IMR-90 (cell line): ENCODE data around the gene KAT6B. TPM values are rescaled to one million over a fixed set of nuclear protein-coding genes. Genes with fewer than 3 reads are reported as not detected.

ENCODE experiments used
- ATAC-seq: fragments of 200-7000 bp; cut with Tn5 transposase; 2 replicates; pipeline ENCODE4 v1.9.1; 2020; ENCODE audit warnings: low read depth, mild to moderate bottlenecking, moderate library complexity
- BruUV-seq: library from RNA; stranded (reverse); fragments of 400-500 nt; replicated peaks from 2 replicates; lab custom pipeline; 2021; lab: Mats Ljungman, UMichigan
- CTCF ChIA-PET: fragments of 300-600 bp; formaldehyde crosslinking; extraction: SDS; loops from one replicate; lab custom pipeline; 2021; ENCODE audit warnings: antibody characterized with exemption; lab: Yijun Ruan, JAX
- POLR2A ChIA-PET: fragments of 300-600 bp; sonication (Branson Sonifier 250); formaldehyde crosslinking; loops from one replicate; lab custom pipeline; 2022; ENCODE audit warnings: antibody characterized with exemption; ENCODE audit not compliant: unreplicated experiment; lab: Charles Lee
- DNase-seq: peaks from one replicate; pipeline ENCODE4 v3.0.0; 2013
- H2AFZ ChIP-seq: replicated peaks from 2 replicates; pipeline ENCODE3; 2013; ENCODE audit warnings: low read length, mild to moderate bottlenecking; ENCODE audit not compliant: poor library complexity
- H2AK5ac ChIP-seq: 2 replicates; pipeline ENCODE4 v1.6.1; 2013; ENCODE audit warnings: low read depth, low read length, inconsistent platforms
- H2AK9ac ChIP-seq: replicated peaks from 2 replicates; pipeline ENCODE3; 2013; ENCODE audit warnings: mild to moderate bottlenecking, low read depth, low read length, moderate library complexity; ENCODE audit not compliant: poor library complexity
- H2BK120ac ChIP-seq: 2 replicates; pipeline ENCODE4 v1.6.1; 2013; ENCODE audit warnings: low read depth, low read length, inconsistent platforms
- H2BK15ac ChIP-seq: 3 replicates; pipeline ENCODE4 v1.6.1; 2013; ENCODE audit warnings: low read depth, low read length, inconsistent platforms
- H2BK20ac ChIP-seq: 2 replicates; pipeline ENCODE4 v1.6.1; 2013; ENCODE audit warnings: low read depth, mild to moderate bottlenecking, inconsistent platforms, low read length, moderate library complexity
- H2BK5ac ChIP-seq: 2 replicates; pipeline ENCODE4 v1.6.1; 2013; ENCODE audit warnings: mild to moderate bottlenecking, low read depth, low read length, inconsistent platforms; ENCODE audit not compliant: poor library complexity, severe bottlenecking
- H3K14ac ChIP-seq: replicated peaks from 2 replicates; pipeline ENCODE4 v1.6.1; 2013; ENCODE audit warnings: low read depth, low read length, inconsistent platforms
- H3K18ac ChIP-seq: 2 replicates; pipeline ENCODE4 v1.6.1; 2013; ENCODE audit warnings: low read depth, low read length, control low read depth
- H3K23ac ChIP-seq: 2 replicates; pipeline ENCODE4 v1.6.1; 2013; ENCODE audit warnings: low read depth, low read length, inconsistent platforms
- H3K27ac ChIP-seq: 2 replicates; pipeline ENCODE4 v1.5.1; 2013; ENCODE audit warnings: mild to moderate bottlenecking, control low read depth, low read length; ENCODE audit not compliant: insufficient read depth
- H3K27me3 ChIP-seq: 2 replicates; pipeline ENCODE4 v1.6.1; 2013; ENCODE audit warnings: low read length; ENCODE audit not compliant: control insufficient read depth, insufficient read depth
- H3K36me3 ChIP-seq: 2 replicates; pipeline ENCODE4 v1.6.1; 2013; ENCODE audit warnings: low read length, mixed read lengths; ENCODE audit not compliant: control insufficient read depth, insufficient read depth
- H3K4ac ChIP-seq: 2 replicates; pipeline ENCODE4 v1.6.1; 2013; ENCODE audit warnings: low read depth, low read length, inconsistent platforms
- H3K4me1 ChIP-seq: 2 replicates; pipeline ENCODE4 v1.6.1; 2013; ENCODE audit warnings: low read length, mixed read lengths; ENCODE audit not compliant: control insufficient read depth, insufficient read depth
- H3K4me2 ChIP-seq: 2 replicates; pipeline ENCODE4 v1.6.1; 2013; ENCODE audit warnings: low read depth, mild to moderate bottlenecking, control low read depth, low read length, moderate library complexity
- H3K4me3 ChIP-seq: 2 replicates; pipeline ENCODE4 v1.5.1; 2013; ENCODE audit warnings: low read depth, mild to moderate bottlenecking, control low read depth, low read length, moderate library complexity; ENCODE audit not compliant: insufficient read depth
- H3K56ac ChIP-seq: 2 replicates; pipeline ENCODE4 v1.6.1; 2013; ENCODE audit warnings: low read length, inconsistent platforms; ENCODE audit not compliant: insufficient read depth; ENCODE audit errors: extremely low read depth
- H3K79me1 ChIP-seq, 2 experiments: 2 replicates each; pipeline ENCODE4 v1.6.1; 2013; ENCODE audit warnings: low read length in 2 of 2, inconsistent platforms in 1 of 2, low read depth in 1 of 2
- H3K9ac ChIP-seq: 2 replicates; pipeline ENCODE4 v1.6.1; 2013; ENCODE audit warnings: low read depth, low read length, control low read depth
- H3K9me1 ChIP-seq: 2 replicates; pipeline ENCODE4 v1.6.1; 2013; ENCODE audit warnings: low read length, inconsistent platforms; ENCODE audit not compliant: insufficient read depth
- H3K9me3 ChIP-seq: 2 replicates; pipeline ENCODE4 v1.6.1; 2013; ENCODE audit warnings: low read length; ENCODE audit not compliant: control insufficient read depth, insufficient read depth
- H4K20me1 ChIP-seq: 2 replicates; pipeline ENCODE4 v1.6.1; 2013; ENCODE audit warnings: low read length, inconsistent platforms; ENCODE audit not compliant: insufficient read depth
- H4K5ac ChIP-seq: 2 replicates; pipeline ENCODE4 v1.6.1; 2013; ENCODE audit warnings: mild to moderate bottlenecking, low read depth, low read length, control low read depth
- H4K8ac ChIP-seq, 2 experiments: 2 replicates each; pipeline ENCODE4 v1.6.1; 2013; ENCODE audit warnings: low read depth in 2 of 2, low read length in 2 of 2, control low read depth in 1 of 2, inconsistent platforms in 1 of 2
- H4K91ac ChIP-seq: 2 replicates; pipeline ENCODE4 v1.6.1; 2013; ENCODE audit warnings: low read depth, low read length, inconsistent platforms; ENCODE audit not compliant: insufficient read depth
- RAD21 ChIP-seq: IDR thresholded peaks from 2 replicates; pipeline ENCODE4 v1.6.1; 2012; ENCODE audit warnings: low read length, improper control_type of control experiment
- RFX5 ChIP-seq: IDR thresholded peaks from 2 replicates; pipeline ENCODE4 v1.8.0; 2012; ENCODE audit warnings: low read depth, mild to moderate bottlenecking, low read length, moderate library complexity
- WGBS, 2 experiments: methylation state at CpG; one replicate each; pipeline versions ENCODE4 v1.1.5 to v1.1.7; 2013; ENCODE audit warnings: missing lambda C conversion rate in 2 of 2; ENCODE audit not compliant: insufficient read length in 1 of 2; ENCODE audit errors: extremely low coverage in 2 of 2; 5-methylcytosine and 5-hydroxymethylcytosine counted together
- dilution Hi-C: fragments of 300-500 bp; cut with HindIII; formaldehyde crosslinking; loops from one replicate; pipeline ENCODE4 v1.14.3; 2018; ENCODE audit warnings: low sequenced_read_pairs; ENCODE audit not compliant: unreplicated experiment
- in situ Hi-C: fragments of 300-500 bp; cut with MboI; formaldehyde crosslinking; loops from 3 replicates; pipeline ENCODE4 v1.14.3; 2019; ENCODE audit warnings: low sequenced_read_pairs, inconsistent platforms, mixed read lengths
- intact Hi-C: fragments of 100-400 bp; cut with micrococcal nuclease; formaldehyde crosslinking; loops from 2 replicates; pipeline ENCODE4 v1.10.0; 2022
- polyA plus RNA-seq, 3 experiments: library from polyadenylated mRNA; depleted of rRNA; stranded (reverse); fragments of >200 nt; gene quantifications; 2 replicates each; pipeline ENCODE4 v1.2.3, GENCODE V29; 2012; ENCODE audit warnings: low replicate concordance in 1 of 3
- total RNA-seq: library from RNA; depleted of rRNA; stranded (reverse); fragments of >200 nt; gene quantifications from 2 replicates; pipeline ENCODE4 v1.2.3, GENCODE V29; 2012

KAT6B gene
- total and polyA plus RNA-seq, 2 of the 4 experiments (the other 2 are of a cell fraction), result 8.8 to 28.1 TPM

GRCh38 chr10:74888962-74889661, 62.7 kb downstream of the KAT6B start:
- Histone ChIP-seq H2BK20ac (0 out of 2 replicates have a peak overlapping the region, but pooled peaks have one; percentile 5), H2AK5ac (no peak overlapping the region), H2BK15ac (no peak overlapping the region), H3K9me1 (peaks cover 27% of the 10 kb centered on the region), H2BK120ac (0 out of 2 replicates have a peak overlapping the region, but pooled peaks have one; percentile 2), H2AK9ac (no peak overlapping the region), H3K23ac (no peak overlapping the region), H4K5ac (no peak overlapping the region), H3K14ac (peak overlapping the region; percentile 57), H3K79me1 (peaks cover 49 to 81% of the 10 kb centered on the region in 2 experiments), H3K27ac (no peak overlapping the region), H3K27me3 (no peaks in the 10 kb centered on the region), H3K4me3 (no peak overlapping the region), H2AFZ (no peak overlapping the region), H3K4me2 (no peak overlapping the region), H3K4ac (0 out of 2 replicates have a peak overlapping the region, but pooled peaks have one; percentile 1), H3K9ac (no peak overlapping the region), H3K9me3 (no peaks in the 10 kb centered on the region), H4K8ac (no peak overlapping the region), H4K91ac (0 out of 2 replicates have a peak overlapping the region, but pooled peaks have one; percentile 5), H4K20me1 (peaks cover 4% of the 10 kb centered on the region; the same call in 1 of the 2 replicates), H2BK5ac (no peak overlapping the region), H3K18ac (no peak overlapping the region), H3K4me1 (peaks cover 21% of the 10 kb centered on the region), H3K36me3 (no peaks in the 10 kb centered on the region), H3K56ac (no peak overlapping the region)
- intact Hi-C loops (no loop called here), dilution Hi-C loops (no loop called here), in situ Hi-C loops (no loop called here)
- ChIA-PET CTCF (interaction anchor here (0.6 to 1.1 kb wide), 3 partner anchors 8 to 344 kb away, joined by 3 to 4 read pairs (median 3); no protein-coding TSS in a partner anchor), POLR2A (no interaction called here)
- TF ChIP-seq RAD21 (0 out of 2 replicates have a peak, but pooled peaks have one; percentile 21), RFX5 (no peak)
- DNase-seq (no peak), ATAC-seq (peak; percentile 54)
- WGBS, 2 experiments, result 80% methylated on average over 1 of the region's 6 CpGs; no CpG with 5 or more reads in 1 of the 2 experiments
- BruUV-seq, result no TSS peak
